ENCODE data around the gene ATG10. TPM values are rescaled to one million over a fixed set of nuclear protein-coding genes. Genes with fewer than 3 reads are reported as not detected.

ATG10 gene
- total RNA-seq, 1 experiment from 2014 or later = 15.1 TPM

GRCh38 chr5:82164977-82165713, 193.3 kb downstream of the ATG10 start:
- DNase-seq (ENCODE audit: low spot score) = peak; percentile 84

- peak; percentile 95 for DNase-seq (ENCODE audit: low spot score)
These were observed 194.1 kb downstream of the ATG10 start for GRCh38 chr5:82165740-82166530.

- DNase-seq (ENCODE audit: low spot score) = no peak
These were observed 195.6 kb downstream of the ATG10 start for GRCh38 chr5:82167372-82167935.

GRCh38 chr5:82168294-82168693, 196.5 kb downstream of the ATG10 start:
- no peak for DNase-seq (ENCODE audit: low spot score)

GRCh38 chr5:82169892-82170291, 198.1 kb downstream of the ATG10 start:
- DNase-seq (ENCODE audit: low spot score) = no peak

GRCh38 chr5:82174128-82174918, 202.5 kb downstream of the ATG10 start:
- peak; percentile 87 for DNase-seq (ENCODE audit: low spot score)

- no peak for DNase-seq (ENCODE audit: low spot score)
These were observed 203.0 kb downstream of the ATG10 start for GRCh38 chr5:82174919-82175219.

GRCh38 chr5:82176115-82176814, 204.4 kb downstream of the ATG10 start:
- DNase-seq (ENCODE audit: low spot score) = no peak

- no peak for DNase-seq (ENCODE audit: low spot score)
These were observed 206.6 kb downstream of the ATG10 start for GRCh38 chr5:82178378-82178777.

GRCh38 chr5:82182662-82183061, 210.8 kb downstream of the ATG10 start:
- DNase-seq (ENCODE audit: low spot score) = no peak

- peak; percentile 41 for DNase-seq (ENCODE audit: low spot score)
These were observed 212.0 kb downstream of the ATG10 start for GRCh38 chr5:82183828-82184227.

- no peak for DNase-seq (ENCODE audit: low spot score)
These were observed 214.0 kb downstream of the ATG10 start for GRCh38 chr5:82185851-82186250.

GRCh38 chr5:82197550-82197949, 225.7 kb downstream of the ATG10 start:
- DNase-seq (ENCODE audit: low spot score) = no peak

GRCh38 chr5:82204567-82204966, 232.7 kb downstream of the ATG10 start:
- DNase-seq (ENCODE audit: low spot score) = no peak

- DNase-seq (ENCODE audit: low spot score) = peak; percentile 39
These were observed 233.2 kb downstream of the ATG10 start for GRCh38 chr5:82205005-82205404.

- no peak for DNase-seq (ENCODE audit: low spot score)
These were observed 236.5 kb downstream of the ATG10 start for GRCh38 chr5:82208371-82208770.

- no peak for DNase-seq (ENCODE audit: low spot score)
These were observed 240.2 kb downstream of the ATG10 start for GRCh38 chr5:82211855-82212572.

GRCh38 chr5:82217917-82218316, 246.1 kb downstream of the ATG10 start:
- no peak for DNase-seq (ENCODE audit: low spot score)

- DNase-seq (ENCODE audit: low spot score) = no peak
These were observed 246.7 kb downstream of the ATG10 start for GRCh38 chr5:82218374-82219156.

- no peak for DNase-seq (ENCODE audit: low spot score)
These were observed 249.2 kb downstream of the ATG10 start for GRCh38 chr5:82221020-82221419.
